NOMO-1 (cell line): ENCODE data around the gene CUX1.

Source experiments
- DNase-seq, 2 experiments: peaks; one replicate each; lab custom pipeline; 2025; ENCODE audit not compliant: unreplicated experiment in 2 of 2; lab: John Stamatoyannopoulos, UW

CUX1 gene

DNA sequence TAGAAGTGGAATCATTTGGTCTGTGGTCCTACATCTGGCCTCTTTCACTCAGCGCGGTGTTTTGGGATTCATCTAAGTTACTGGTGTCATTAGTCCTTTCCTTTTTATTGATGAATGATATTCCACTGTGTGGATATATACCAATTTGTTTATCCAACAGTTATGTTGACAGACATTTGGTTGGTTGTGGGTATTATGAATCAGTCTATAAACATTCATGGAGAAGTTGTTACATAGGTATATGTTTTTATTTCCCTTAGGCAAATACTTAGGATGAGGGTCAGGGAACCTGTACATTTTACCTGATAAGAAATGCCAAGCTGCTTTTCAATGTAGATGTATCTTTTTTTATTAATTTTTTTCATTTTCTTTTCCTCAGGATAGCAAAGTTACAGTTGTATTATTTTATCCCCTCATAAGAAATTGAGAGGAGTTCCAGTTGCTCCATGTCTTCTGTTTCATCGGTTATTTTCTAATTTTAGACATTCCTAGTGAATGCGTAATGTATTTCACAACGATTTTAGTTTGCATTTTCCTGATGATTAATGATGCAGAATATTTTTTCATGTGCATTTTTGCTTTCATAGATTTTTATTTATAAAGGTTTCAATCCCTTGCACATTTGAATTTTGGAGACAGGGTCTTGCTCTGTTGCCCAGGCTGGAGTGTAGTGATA lies 265.4 kb downstream of the CUX1 start:
- DNase-seq, result no peak

DNA sequence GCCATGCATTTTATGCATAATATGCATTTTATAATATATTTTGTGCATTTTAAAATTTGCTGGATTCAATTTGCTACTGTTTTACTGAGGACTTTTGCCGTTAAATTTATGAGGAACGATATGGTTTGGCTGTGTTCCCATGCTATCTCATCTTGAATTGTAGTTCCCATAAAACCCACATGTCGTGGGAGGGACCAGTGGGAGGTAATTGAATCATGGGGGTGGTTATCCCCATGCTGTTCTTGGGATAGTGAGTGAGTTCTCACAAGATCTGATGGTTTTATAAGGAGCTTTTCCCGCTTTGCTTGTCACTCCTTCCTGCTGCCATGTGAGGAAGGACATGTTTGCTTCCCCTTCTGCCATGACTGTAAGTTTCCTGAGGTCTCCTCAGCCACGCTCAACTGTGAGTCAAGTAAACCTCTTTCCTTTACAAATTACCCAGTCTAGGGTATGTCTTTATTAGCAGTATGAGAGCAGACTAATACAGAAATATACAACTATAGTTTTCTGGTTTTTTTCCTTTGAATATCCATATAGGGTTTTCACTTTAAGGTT lies 267.9 kb downstream of the CUX1 start:
- DNase-seq, result no peak

DNA sequence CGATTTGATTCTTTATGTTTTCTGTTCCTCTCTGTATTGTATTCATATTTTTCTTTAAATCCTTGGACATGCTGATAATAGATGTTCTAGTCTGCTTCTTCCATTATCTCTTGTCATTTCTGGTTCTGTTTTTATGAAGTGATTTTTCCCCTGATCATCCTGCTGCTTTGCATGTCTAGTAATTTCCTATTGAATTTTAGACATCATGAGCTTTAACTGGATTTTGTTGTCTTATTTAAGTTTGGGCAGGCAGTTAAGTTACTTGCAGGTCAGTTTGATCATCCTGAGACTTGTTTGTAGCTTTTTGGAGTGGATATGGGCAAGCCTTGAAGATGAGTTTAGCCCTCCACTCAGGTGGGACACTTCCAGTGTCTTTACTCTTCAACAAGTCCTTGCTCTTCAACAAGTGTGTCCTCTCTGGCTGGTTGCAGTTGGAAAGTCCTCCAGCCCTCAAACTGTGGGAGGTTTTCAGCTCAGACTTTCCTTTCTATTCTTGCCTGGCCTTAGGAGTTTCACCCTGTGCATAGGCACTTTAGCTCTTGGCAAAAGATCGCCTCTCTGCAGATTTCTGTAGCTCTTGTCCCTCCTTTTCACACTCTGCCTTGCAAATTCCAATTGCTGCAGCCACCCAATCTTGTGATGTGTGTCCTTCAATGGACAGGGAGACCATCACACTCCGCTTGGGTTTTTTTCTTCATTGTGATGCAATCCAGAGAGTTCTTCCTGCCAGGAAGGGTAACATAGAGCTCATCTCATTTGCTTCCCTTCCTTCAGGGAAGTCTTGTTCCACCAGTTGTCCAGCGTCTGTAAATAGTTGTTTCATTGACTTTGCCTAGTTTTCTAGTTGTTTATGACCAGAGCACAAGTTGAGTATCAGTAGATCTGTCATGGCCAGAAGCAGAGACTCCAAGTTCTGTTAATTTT lies 272.0 kb downstream of the CUX1 start:
- no peak for DNase-seq

DNA sequence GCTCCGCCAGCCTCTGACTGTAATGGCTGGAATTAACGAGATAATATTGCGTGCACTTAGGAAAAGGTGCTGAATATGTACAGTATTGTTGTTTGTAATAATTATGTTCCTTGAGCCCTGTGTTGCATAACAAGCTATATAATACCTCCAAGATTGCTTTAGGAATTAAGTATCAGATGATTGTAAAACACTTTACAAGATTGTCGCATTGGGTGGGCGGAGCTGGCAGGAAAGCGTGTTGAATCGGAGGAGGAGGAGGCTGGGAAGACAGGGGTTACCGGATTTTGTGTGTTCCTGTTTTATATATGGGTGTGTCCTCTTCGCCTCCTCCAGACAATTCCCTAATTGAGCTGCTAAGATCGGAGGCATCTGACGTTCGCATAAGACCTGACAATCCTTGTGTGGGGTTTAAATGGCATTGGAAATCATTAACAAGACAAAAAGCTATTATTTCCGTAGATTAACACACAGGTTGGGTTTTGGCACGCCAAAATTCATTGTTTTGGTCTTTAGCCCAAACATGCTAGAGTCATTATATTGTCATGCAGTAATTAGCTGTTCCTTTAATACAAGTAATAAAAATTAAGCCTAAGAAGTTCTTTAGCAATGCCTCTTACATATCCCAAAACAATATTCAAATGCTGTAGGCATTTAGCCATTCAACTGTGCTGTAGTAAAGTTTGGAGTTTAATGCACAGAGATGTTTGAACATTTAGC lies 276.3 kb downstream of the CUX1 start:
- DNase-seq, result no peak

DNA sequence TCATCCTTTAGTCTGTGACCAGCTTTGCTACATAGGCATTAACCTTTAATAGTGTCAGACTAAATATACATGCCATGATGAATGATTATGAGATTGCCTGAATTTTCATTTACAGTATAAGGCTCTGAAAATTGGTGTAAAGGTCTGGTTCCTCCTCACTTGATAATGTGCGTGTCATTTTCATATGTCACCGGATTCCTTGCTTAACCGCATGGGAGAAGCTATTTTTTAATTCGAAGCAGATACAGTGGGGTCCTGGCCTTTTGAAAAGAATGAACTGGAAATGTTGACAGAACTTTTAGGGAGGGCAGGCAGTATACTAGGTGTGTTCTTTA lies 276.9 kb downstream of the CUX1 start:
- DNase-seq, result no peak

DNA sequence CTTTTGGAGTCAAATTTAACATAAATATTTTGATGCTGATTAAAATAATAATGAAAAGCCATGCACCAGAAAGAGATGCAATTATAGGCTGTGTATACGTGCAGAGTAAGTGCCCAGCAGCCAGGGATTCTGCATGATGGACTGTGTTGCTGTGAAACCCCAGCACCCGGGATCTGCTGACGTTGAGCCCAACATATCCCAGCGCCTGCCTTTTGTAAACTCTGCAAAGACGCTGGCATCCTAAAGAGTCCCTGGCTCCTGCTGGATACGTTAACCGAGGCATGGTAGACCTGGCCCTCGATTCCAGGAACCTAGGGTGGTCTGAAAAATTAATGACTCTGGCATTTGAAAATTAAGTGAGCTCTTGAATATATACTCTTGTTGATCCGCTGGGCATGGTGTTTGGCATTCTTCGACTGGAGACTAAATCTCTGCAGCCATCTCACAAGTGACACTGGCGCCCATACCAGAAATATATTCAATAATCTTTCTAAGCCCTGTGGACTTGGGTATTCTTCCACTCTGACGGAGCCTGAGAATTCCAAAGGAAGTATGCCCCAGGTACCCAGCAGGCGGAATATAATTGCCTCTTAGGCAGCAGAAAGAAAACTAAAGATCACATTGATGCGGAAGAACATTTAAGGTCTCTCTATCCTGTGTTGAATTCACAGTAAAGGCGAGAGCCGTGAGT lies 278.0 kb downstream of the CUX1 start:
- no peak for DNase-seq

DNA sequence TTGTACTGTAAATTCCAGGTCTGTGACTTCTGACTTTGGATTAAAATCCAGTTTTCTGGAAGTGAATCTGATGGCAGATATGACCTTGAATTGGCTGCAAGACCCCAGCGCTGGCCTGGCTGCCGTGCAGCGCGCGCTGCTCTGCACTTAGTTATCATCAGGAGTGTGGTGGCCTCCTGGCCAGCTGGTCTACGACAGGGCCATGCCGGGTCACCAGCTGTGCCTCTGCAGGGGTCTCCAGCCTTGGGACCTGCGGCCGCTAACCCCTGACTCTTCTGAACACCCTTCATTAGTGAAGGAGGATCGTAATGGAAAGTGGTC lies 278.5 kb downstream of the CUX1 start:
- no peak for DNase-seq

DNA sequence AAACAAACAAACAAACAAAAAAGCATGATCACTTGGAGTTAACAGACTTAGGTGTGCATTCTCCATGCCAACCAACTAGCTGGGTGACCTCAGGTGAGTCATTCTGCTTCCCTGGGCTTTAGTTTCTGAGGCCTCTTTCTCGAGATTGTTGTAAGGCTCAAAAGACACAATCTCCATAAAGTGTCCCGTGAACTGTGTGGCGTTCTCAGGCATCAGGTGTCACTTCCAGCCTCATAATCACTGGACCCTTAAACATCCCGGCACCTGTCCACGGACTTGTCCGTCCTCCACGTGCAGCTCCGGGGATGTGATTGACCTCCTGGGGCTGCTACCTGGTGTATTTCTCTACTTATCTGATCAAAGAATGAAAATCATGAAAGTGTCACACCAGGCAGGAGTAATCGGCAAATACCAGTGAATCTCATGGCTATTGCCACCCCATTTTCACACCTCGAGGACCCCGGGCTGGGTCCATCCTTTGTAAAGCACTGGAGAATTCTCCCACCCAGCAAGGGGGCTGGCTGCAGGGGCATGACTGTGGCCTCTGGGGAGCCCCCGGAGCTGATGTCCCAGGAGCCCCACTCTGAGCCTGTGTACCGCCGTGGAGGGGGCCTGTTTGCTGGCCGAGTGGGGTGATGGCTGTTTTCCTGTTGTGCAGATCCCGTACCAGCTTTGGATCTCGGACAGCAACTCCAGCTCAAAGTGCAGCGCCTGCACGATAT lies 279.4 kb downstream of the CUX1 start:
- DNase-seq, result no peak

DNA sequence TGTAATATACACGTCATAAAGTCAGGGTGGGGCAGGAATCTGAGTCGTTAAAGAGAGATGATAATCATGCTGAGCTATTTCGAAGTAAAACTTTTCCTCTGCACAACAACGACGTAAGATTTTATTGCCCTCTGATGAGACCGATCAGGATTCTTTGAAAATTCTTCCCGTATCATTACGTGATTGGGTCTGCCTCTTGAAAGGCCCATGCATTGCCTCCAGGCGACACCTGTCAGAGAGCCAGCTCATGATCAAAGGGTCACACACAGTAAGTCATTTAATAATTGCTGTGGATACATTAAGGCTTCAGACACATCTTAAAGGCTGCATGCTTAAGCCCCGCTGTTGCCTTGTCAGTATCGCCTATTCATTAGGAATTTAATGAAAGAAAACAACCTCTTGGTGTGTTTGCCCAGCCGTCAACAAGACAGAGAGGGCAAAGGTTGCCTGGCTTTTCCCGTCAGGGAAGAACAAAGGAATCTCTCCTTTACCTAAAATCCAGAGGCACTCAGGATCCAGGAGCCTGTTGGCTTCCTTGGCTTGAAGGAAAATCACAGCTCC lies 280.3 kb downstream of the CUX1 start:
- no peak for DNase-seq

DNA sequence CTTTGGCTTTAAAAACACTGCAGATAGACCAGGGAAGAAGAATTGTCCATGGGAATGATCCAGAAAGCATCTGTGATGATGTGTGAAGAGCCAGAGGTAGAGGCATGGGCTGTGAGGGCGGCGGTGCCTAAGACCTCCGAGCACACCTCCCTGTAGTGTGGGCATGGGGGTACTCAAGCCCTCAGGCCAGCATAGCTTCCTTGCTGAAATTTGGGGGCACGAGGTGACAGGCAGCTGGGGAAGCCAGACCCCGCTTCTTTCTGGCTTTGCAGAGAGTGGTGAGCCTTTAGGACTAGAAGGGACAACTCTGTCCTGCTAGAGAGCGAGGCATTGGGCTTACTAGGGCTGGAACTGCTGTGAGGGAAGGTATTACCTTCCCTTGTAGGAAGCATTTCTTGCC lies 281.6 kb downstream of the CUX1 start:
- no peak for DNase-seq

DNA sequence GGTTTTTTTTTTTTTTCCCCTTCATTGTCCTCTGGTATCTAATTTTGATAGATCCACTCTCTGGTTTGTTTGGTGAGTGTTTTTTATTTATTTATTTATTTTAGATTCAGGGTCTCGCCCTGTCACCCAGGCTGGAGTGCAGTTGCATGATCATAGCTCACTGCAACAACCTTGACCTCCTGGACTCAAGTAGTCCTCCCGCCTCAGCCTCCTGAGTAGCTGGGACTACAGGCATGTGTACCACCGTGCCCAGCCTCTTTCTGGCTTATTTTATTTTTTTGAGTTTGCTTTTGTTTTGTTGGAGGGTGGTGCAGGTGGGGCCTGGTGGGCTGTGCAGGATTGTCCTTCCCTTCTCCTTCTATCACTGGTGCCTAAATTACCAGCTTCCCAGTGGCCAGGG lies 282.0 kb downstream of the CUX1 start:
- DNase-seq, result no peak

DNA sequence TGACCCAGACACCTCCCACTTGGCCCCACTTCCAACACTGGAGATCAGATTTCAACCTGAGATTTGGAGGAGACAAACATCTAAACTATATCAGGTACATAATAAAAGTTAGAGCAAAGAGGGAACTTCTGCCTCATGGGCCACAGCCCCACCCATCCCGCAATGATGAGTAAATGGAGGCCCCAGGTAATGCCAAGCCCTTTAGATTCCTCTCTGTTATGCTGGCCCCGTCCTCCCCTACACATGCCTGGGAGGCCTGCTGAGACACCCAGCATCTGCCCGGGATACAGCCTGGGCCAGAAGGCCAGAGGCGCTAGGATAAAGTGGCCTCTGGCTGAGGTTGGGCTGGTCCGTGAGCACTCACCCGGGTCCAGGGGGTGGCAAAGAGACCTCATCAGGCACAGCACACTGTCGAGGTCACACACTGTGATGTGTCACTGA lies 283.7 kb downstream of the CUX1 start:
- DNase-seq, result no peak

DNA sequence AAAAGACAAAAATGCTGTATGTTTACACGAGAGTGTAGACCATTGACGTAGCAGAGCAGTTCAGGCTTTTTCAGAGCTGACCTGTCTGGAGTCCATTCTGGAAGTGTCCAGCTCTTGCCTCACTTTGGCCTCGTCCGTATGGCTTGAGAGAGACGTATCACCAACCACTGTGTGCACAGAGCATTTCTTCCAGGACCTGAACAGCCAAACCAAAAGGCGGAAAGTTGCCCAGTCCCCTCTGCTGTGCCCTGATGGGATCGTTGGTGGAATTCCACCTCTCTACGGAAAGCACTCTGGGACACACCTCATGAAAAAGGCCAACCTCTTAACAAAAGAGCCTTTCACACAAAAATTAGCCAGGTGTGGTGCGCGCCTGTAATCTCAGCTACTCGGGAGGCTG lies 284.5 kb downstream of the CUX1 start:
- DNase-seq, result no peak

DNA sequence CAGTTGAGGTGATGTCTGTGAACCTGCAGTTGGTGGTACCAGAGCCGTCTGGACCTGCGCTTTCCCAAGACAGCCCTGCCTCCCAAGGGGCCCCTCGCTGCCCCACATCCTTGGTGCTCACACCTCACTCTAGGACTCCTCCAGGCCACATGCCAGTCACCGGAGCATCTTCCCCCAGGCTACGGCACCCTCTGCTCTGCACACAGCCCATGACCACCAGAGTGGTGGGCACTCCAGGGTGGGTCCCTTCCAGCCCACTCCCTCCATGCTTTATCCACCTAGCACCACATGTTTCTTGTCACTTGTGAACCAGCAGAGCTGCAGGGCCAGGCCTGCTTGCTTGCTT lies 285.6 kb downstream of the CUX1 start:
- no peak for DNase-seq

DNA sequence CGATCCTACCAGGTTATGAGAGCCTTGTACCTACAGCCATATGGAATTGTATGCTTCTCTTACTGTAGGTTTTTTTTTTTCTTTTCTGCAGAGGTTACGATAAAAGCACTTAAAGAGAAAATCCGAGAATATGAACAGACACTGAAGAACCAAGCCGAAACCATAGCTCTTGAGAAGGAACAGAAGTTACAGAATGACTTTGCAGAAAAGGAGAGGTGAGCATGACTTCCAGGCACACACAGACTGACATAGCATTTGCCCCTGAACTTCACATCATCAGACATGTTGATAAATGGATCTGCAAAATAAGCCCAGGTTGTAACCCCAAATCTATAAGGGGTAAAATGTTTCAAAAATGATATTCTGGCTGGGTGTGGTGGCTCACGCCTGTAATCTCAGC lies 286.8 kb downstream of the CUX1 start:
- no peak for DNase-seq

DNA sequence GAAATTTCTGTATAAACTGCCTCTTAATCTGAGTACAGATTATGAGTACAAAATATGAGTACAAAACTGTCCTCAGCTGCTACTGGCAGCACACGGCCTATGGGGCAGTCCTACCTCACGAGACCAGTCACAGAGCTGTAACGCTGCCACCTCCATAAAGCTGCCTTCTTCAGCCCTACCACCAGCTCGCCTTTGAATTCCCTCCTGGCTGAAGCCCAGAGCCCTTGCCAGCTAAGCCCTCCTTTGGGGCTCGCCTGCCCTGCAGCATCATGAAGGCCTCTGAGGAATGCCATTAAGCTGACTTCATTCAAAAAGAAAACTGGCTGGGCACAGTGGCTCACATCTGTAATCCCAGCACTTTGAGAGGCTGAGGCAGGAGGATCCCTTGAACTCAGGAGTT lies 289.2 kb downstream of the CUX1 start:
- DNase-seq, result no peak

DNA sequence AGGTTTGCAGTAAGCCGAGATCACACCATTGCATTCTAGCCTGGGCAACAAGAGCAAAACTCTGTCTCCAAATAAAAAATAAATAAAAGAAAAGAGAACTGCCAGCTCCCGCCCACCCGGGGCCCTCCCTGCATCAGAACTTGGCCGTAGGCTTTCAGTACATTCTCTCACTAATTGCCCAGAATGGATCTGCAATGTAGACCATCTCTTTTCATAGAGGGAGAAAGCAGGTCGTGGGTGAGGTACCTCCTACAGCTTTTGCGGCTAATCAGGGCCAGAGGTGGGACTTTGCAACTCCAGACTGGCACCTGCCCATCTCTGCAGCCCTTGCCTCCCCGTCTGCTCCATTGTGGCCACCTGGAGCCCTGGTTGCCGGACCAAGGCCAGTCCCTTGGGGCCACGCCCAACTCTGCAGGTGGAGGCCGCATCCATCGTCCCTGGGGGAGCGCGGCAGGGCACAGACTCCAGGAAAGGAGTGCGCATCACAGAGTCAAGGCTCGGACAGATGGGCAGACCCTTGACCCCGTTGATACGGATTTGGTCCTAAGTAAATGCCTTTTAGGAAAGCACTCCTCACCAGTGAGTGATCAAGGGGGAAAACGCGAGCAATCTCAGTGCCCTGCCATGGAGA lies 290.2 kb downstream of the CUX1 start:
- no peak for DNase-seq

DNA sequence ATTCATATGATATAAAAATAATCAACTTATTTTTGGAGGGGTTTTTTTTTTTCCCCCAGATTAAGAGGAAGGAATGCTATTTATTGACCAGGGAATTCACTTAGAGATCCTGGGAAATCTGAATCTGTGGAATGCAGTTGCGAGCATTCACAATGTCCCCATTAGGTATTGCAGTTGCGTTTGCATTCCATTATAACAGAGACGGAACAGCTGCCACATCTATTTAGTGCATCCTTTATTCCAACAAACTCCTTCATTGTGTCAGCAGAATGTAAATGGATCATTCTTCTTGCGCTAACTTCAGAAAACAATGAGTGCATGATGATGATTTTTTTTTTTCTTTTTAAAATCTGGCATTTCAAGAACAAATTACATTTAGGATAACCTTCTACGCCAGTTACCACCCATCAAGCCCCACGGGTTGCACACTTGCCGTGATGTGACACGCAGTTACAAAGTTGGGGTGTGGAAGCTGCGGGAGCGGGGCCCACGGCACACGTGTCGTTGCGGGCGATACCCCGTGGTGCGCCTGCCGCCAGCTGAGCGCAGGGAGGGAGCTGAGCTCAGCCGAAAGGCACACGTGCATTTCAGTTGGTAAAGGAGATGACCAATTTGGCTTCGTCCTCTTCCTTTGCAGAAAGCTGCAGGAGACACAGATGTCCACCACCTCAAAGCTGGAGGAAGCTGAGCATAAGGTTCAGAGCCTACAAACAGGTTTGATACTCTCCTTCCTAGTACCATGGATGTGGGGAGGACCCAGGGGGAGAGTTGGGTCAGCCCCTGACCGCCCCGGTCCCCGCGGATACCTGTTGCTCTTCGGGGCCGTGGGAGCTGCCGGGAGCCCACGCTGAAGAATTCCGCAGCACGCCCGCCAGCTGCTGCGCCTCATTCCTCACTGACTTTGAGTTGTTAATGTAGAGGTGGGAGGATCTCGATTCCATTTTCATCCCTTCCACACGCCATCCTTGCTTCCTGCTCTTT lies 293.9 kb downstream of the CUX1 start:
- DNase-seq, result no peak

DNA sequence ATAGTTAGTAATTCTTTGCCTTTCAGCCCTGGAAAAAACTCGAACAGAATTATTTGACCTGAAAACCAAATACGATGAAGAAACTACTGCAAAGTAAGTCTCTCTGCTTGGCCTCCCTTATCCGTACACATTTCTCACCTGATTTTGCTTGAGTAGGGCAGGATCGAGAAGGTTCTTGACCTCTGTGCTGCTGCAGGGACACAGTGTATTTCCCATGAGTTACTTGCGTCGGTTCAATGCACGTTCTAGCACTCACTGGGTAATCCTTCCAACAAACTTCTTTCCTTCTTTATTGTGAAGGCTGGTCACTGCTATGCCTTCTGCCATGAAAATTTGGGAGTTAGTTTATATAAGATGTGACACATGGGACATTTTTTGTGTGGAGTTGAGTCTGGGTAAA lies 297.8 kb downstream of the CUX1 start:
- no peak for DNase-seq
